HG02763 (cell line): ENCODE measurements around the gene RABL2B.

Source experiments
- ATAC-seq: cut with Tn5 transposase; IDR thresholded peaks from one replicate; pipeline ENCODE4 v1.9.1; 2021; ENCODE audit warnings: mild to moderate bottlenecking, moderate library complexity; ENCODE audit not compliant: unreplicated experiment

RABL2B gene

DNA sequence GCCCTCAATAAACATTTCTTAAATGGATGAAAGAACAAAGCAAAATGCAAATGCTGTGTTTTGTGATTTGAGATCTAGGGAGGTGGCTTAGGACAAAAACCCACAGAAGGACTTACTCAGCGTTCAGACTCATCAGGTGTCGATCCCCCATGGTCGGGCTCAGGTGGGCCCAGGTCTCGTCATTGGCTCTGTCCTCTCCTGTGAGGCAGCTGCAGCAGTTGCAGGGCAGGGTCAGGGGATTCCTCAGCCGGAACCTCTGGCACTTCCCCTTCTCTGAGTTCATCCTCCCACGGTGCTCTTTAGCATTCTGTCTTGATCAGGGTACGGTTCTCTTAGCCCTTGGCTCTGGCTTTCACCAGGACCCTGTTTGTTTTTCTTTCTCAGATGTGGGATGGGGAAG, 59.4 kb downstream of the RABL2B start:
- ATAC-seq = no peak

DNA sequence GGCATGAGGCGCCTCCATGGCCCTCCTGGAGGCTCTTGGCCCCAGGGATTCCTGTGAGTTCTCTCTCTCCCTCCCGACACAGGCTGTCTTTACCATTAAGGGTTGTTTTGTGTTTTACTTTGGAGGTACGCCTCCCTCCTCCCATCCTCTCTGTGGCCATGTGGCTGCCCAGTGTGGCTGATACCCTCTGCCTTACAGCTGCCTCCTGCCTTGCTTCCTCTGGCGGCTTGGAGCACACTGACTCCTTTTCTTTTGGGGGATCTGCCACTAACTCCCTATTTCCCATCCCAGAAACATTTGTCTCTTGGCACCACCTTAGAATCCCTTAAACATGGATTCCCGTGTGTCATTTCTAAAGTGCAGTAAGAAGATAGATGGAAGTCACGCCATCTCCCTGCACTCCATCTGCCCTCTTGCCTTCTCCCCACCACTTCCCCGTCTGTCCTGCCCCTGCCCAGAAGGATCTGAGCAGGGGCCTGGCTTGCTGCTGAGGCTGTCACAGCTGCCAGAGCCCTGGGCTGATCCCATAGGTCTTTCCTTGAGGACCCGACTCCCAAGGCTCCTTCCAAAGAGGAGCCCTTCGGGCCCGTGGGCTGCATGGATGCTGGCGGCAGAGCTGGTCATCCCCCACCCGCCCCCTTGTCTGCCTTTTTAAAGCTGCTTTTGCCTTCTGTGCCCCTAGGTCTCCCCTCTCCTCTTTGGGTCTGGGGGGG, 60.6 kb downstream of the RABL2B start:
- no peak for ATAC-seq

DNA sequence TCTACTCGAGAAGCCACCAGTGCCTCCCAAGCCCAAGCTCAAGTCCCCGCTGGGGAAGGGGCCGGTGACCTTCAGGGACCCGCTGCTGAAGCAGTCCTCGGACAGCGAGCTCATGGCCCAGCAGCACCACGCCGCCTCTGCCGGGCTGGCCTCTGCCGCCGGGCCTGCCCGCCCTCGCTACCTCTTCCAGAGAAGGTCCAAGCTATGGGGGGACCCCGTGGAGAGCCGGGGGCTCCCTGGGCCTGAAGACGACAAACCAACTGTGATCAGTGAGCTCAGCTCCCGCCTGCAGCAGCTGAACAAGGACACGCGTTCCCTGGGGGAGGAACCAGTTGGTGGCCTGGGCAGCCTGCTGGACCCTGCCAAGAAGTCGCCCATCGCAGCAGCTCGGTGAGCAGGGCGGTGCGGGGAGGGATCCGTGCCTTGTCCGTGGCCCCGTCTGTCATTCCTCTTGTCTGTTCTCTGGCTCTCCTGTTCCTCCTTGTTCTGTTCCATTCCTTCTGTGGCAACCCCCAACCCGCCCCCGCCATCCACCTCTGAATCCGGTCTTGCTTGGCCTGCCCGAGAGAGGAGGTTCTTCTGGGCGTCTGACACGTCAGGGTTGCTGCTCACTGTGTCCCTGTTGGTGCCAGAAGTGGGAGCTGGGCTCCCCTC, 61.3 kb downstream of the RABL2B start:
- ATAC-seq = no peak

- no peak for ATAC-seq
These were observed 62.1 kb downstream of the RABL2B start for GRCh38 chr22:50721257-50721844.

GRCh38 chr22:50720301-50721256, 62.9 kb downstream of the RABL2B start:
- no peak for ATAC-seq

GRCh38 chr22:50719814-50720300, 63.6 kb downstream of the RABL2B start:
- ATAC-seq = no peak

DNA sequence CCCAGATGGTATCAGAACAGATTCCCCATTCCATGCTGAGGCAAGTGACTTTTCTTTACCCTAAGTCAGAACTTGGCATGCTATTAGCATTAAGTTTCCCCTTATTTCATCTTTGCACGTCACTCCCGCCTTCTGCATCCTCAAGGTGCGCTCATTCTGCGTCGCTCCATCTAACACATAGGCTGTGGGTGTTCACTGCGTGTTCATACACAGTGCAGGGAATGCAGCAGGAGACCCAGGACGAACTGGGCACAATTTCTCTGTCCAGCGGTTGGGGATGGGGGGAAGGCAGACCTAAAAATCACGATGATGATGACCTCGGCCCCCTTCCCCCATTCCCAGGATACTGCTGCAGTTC, 65.1 kb downstream of the RABL2B start:
- ATAC-seq = no peak

DNA sequence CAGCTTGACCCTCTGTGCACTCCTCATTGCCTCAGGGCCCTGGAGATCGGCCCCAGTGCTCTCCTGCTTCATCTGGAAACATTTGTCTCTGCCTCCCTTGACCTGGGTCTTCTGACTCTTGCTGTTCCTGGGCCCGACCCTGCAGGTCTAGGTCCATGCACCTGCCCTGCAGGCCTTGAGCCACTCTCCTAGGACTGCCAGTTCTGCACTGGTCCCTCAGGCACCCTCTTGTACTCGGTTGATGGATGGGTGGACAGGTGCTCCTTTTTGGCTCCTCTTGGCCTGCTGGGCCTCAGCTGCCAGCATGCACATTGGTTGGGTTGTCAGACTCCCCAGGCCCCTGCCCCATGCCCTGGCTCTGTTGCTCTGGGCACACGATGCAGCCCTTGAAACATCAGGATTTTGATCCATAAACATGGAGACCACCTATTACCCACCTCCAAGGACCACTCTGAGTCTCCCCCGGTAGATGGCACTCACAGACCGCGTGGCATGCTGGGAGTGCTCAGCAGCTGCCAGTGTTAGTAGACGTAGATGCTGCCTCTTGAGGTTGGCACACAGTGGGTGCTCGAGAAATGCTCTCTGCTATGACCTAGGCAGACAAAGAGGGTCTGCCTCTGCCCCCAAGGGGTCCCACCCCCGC, 65.6 kb downstream of the RABL2B start:
- no peak for ATAC-seq
